Measurements from ENCODE around the gene MRTO4. TPM values are rescaled to one million over a fixed set of nuclear protein-coding genes. Genes with fewer than 3 reads are reported as not detected.
"Not testable (repeated sequence)": the region's sequence is repeated elsewhere in the genome, so short reads cannot be mapped to it uniquely, and the experiment has no call there.

MRTO4 gene
- total and polyA plus RNA-seq, 9 donors, result 26.8 to 30.1 (median 27.8) TPM

GRCh38 chr1:19287436-19288185 is 36.0 kb downstream of the MRTO4 start:
- Histone ChIP-seq H3K27me3 (ENCODE audit: control insufficient read depth, insufficient read depth, low read length) (peaks cover 3% of the 10 kb centered on the region), H3K9me3 (replicated peaks; ENCODE audit: control insufficient read depth, low read depth, low read length) (no peaks in the 10 kb centered on the region), H3K4me1 (ENCODE audit: control insufficient read depth, insufficient read depth, low read length) (peaks cover 8% of the 10 kb centered on the region), H3K36me3 (ENCODE audit: control insufficient read depth, insufficient read depth, low read length) (peaks cover 8% of the 10 kb centered on the region), H3K27ac (ENCODE audit: low read length) (no peak overlapping the region), H3K4me3 (ENCODE audit: low read length) (no peak overlapping the region)
- DNase-seq, result no peak
- WGBS (ENCODE audit: insufficient coverage), result 92% methylated on average over 8 of the region's 13 CpGs

GRCh38 chr1:19288324-19289241 is 37.0 kb downstream of the MRTO4 start, which contains the start of gene AKR7A3:
Gene AKR7A3 (minus strand): TSS chr1:19288770. CDS start chr1:19288709, 61 bp downstream.
- H3K4me1 ChIP-seq (ENCODE audit: control insufficient read depth, insufficient read depth, low read length); H3K27ac ChIP-seq (ENCODE audit: low read length); H3K9me3 ChIP-seq (replicated peaks; ENCODE audit: control insufficient read depth, low read depth, low read length); H3K36me3 ChIP-seq (ENCODE audit: control insufficient read depth, insufficient read depth, low read length); H3K27me3 ChIP-seq (ENCODE audit: control insufficient read depth, insufficient read depth, low read length): not testable (repeated sequence)
- peak within 1 kb of the TSS; percentile 43 for H3K4me3 ChIP-seq (ENCODE audit: low read length)
- peak; percentile 33 for DNase-seq
- 10% methylated on average over 55 of the region's 82 CpGs for WGBS (ENCODE audit: insufficient coverage)

- H3K27me3 ChIP-seq (ENCODE audit: control insufficient read depth, insufficient read depth, low read length), result peaks cover 3% of the 10 kb centered on the region
- no peak for DNase-seq
- H3K27ac ChIP-seq (ENCODE audit: low read length), result no peak overlapping the region
- H3K4me1 ChIP-seq (ENCODE audit: control insufficient read depth, insufficient read depth, low read length), result peaks cover 8% of the 10 kb centered on the region
- H3K36me3 ChIP-seq (ENCODE audit: control insufficient read depth, insufficient read depth, low read length), result peaks cover 2% of the 10 kb centered on the region
- H3K9me3 ChIP-seq (replicated peaks; ENCODE audit: control insufficient read depth, low read depth, low read length), result peaks cover 7% of the 10 kb centered on the region
- H3K4me3 ChIP-seq (ENCODE audit: low read length), result peak overlapping the region; percentile 43
- 27% methylated on average over 1 of the region's 2 CpGs for WGBS (ENCODE audit: insufficient coverage)
Observed at GRCh38 chr1:19289244-19289643, 37.6 kb downstream of the MRTO4 start.

- H3K27me3 ChIP-seq (ENCODE audit: control insufficient read depth, insufficient read depth, low read length), result no peaks in the 10 kb centered on the region
- peaks cover 3% of the 10 kb centered on the region for H3K4me1 ChIP-seq (ENCODE audit: control insufficient read depth, insufficient read depth, low read length)
- H3K4me3 ChIP-seq (ENCODE audit: low read length), result no peak overlapping the region
- no peak overlapping the region for H3K27ac ChIP-seq (ENCODE audit: low read length)
- WGBS (ENCODE audit: insufficient coverage), result no CpG with 5 or more reads among the region's 2 CpGs
- peaks cover 22% of the 10 kb centered on the region for H3K9me3 ChIP-seq (replicated peaks; ENCODE audit: control insufficient read depth, low read depth, low read length)
- DNase-seq, result no peak
- peaks cover 5% of the 10 kb centered on the region for H3K36me3 ChIP-seq (ENCODE audit: control insufficient read depth, insufficient read depth, low read length)
Observed at GRCh38 chr1:19294638-19295037, 43.0 kb downstream of the MRTO4 start.

- H3K36me3 ChIP-seq (ENCODE audit: control insufficient read depth, insufficient read depth, low read length), result peaks cover 23% of the 10 kb centered on the region
- H3K27ac ChIP-seq (ENCODE audit: low read length), result no peak overlapping the region
- DNase-seq, result no peak
- peaks cover 12% of the 10 kb centered on the region for H3K4me1 ChIP-seq (ENCODE audit: control insufficient read depth, insufficient read depth, low read length)
- WGBS (ENCODE audit: insufficient coverage), result no CpG with 5 or more reads among the region's 2 CpGs
- H3K27me3 ChIP-seq (ENCODE audit: control insufficient read depth, insufficient read depth, low read length), result no peaks in the 10 kb centered on the region
- H3K4me3 ChIP-seq (ENCODE audit: low read length), result no peak overlapping the region
- peaks cover 5% of the 10 kb centered on the region for H3K9me3 ChIP-seq (replicated peaks; ENCODE audit: control insufficient read depth, low read depth, low read length)
Observed at GRCh38 chr1:19300211-19300610, 48.6 kb downstream of the MRTO4 start.

- 100% methylated on average over 1 of the region's 10 CpGs for WGBS (ENCODE audit: insufficient coverage)
- H3K9me3 ChIP-seq (replicated peaks; ENCODE audit: control insufficient read depth, low read depth, low read length); H3K4me3 ChIP-seq (ENCODE audit: low read length); H3K27me3 ChIP-seq (ENCODE audit: control insufficient read depth, insufficient read depth, low read length): not testable (repeated sequence)
- H3K27ac ChIP-seq (ENCODE audit: low read length), result peak overlapping the region; percentile 72
- peaks cover 12% of the 10 kb centered on the region for H3K4me1 ChIP-seq (ENCODE audit: control insufficient read depth, insufficient read depth, low read length)
- peak; percentile 60 for DNase-seq
- H3K36me3 ChIP-seq (ENCODE audit: control insufficient read depth, insufficient read depth, low read length), result peaks cover 56% of the 10 kb centered on the region
Observed at GRCh38 chr1:19304081-19304480, 52.5 kb downstream of the MRTO4 start.

GRCh38 chr1:19305880-19306279 is 54.3 kb downstream of the MRTO4 start:
- Histone ChIP-seq H3K27ac (ENCODE audit: low read length) (no peak overlapping the region), H3K36me3 (ENCODE audit: control insufficient read depth, insufficient read depth, low read length) (peaks cover 59% of the 10 kb centered on the region), H3K9me3 (replicated peaks; ENCODE audit: control insufficient read depth, low read depth, low read length) (no peaks in the 10 kb centered on the region), H3K4me3 (ENCODE audit: low read length) (no peak overlapping the region), H3K27me3 (ENCODE audit: control insufficient read depth, insufficient read depth, low read length) (no peaks in the 10 kb centered on the region), H3K4me1 (ENCODE audit: control insufficient read depth, insufficient read depth, low read length) (peaks cover 17% of the 10 kb centered on the region)
- no peak for DNase-seq
- 96% methylated on average over 9 of the region's 11 CpGs for WGBS (ENCODE audit: insufficient coverage)

- no peaks in the 10 kb centered on the region for H3K27me3 ChIP-seq (ENCODE audit: control insufficient read depth, insufficient read depth, low read length)
- no peak overlapping the region for H3K27ac ChIP-seq (ENCODE audit: low read length)
- peaks cover 23% of the 10 kb centered on the region for H3K4me1 ChIP-seq (ENCODE audit: control insufficient read depth, insufficient read depth, low read length)
- 93% methylated on average over 6 of the region's 6 CpGs for WGBS (ENCODE audit: insufficient coverage)
- no peak overlapping the region for H3K4me3 ChIP-seq (ENCODE audit: low read length)
- H3K9me3 ChIP-seq (replicated peaks; ENCODE audit: control insufficient read depth, low read depth, low read length), result no peaks in the 10 kb centered on the region
- DNase-seq, result no peak
- peaks cover 59% of the 10 kb centered on the region for H3K36me3 ChIP-seq (ENCODE audit: control insufficient read depth, insufficient read depth, low read length)
Observed at GRCh38 chr1:19306941-19307340, 55.3 kb downstream of the MRTO4 start.

- Histone ChIP-seq H3K27me3 (ENCODE audit: control insufficient read depth, insufficient read depth, low read length) (no peaks in the 10 kb centered on the region), H3K36me3 (ENCODE audit: control insufficient read depth, insufficient read depth, low read length) (peaks cover 55% of the 10 kb centered on the region)
- WGBS (ENCODE audit: insufficient coverage), result 89% methylated on average over 10 of the region's 10 CpGs
Observed at GRCh38 chr1:19307794-19308508, 56.3 kb downstream of the MRTO4 start.

GRCh38 chr1:19308509-19308907 is 56.9 kb downstream of the MRTO4 start:
- H3K27me3 ChIP-seq (ENCODE audit: control insufficient read depth, insufficient read depth, low read length), result no peaks in the 10 kb centered on the region
- DNase-seq, result no peak
- H3K27ac ChIP-seq (ENCODE audit: low read length), result no peak overlapping the region
- H3K4me1 ChIP-seq (ENCODE audit: control insufficient read depth, insufficient read depth, low read length), result peaks cover 29% of the 10 kb centered on the region
- H3K9me3 ChIP-seq (replicated peaks; ENCODE audit: control insufficient read depth, low read depth, low read length), result no peaks in the 10 kb centered on the region
- 82% methylated on average over 3 of the region's 3 CpGs for WGBS (ENCODE audit: insufficient coverage)
- H3K4me3 ChIP-seq (ENCODE audit: low read length), result no peak overlapping the region
- peaks cover 49% of the 10 kb centered on the region for H3K36me3 ChIP-seq (ENCODE audit: control insufficient read depth, insufficient read depth, low read length)

More at GRCh38 chr1:19307794-19308508, 56.3 kb downstream of the MRTO4 start:
- Histone ChIP-seq H3K4me3 (ENCODE audit: low read length) (no peak overlapping the region), H3K4me1 (ENCODE audit: control insufficient read depth, insufficient read depth, low read length) (peaks cover 27% of the 10 kb centered on the region), H3K9me3 (replicated peaks; ENCODE audit: control insufficient read depth, low read depth, low read length) (no peaks in the 10 kb centered on the region), H3K27ac (ENCODE audit: low read length) (no peak overlapping the region)
- DNase-seq, result no peak

All from muscle of leg (tissue), 11 donors.